GM21619 (cell line): Measurements from ENCODE around the gene BMERB1.
"Not testable (repeated sequence)": the region's sequence is repeated elsewhere in the genome, so short reads cannot be mapped to it uniquely, and the experiment has no call there.

Experiments used
- ATAC-seq: cut with Tn5 transposase; IDR thresholded peaks from one replicate; pipeline ENCODE4 v1.9.1; 2021; ENCODE audit not compliant: unreplicated experiment

BMERB1 gene

GRCh38 chr16:15459791-15460190 lies 25.4 kb downstream of the BMERB1 start:
- no peak for ATAC-seq

GRCh38 chr16:15460601-15461000 lies 26.2 kb downstream of the BMERB1 start:
- ATAC-seq = no peak

- ATAC-seq = no peak
Observed at GRCh38 chr16:15461376-15461775, 27.0 kb downstream of the BMERB1 start.

- ATAC-seq = no peak
Observed at GRCh38 chr16:15464401-15465186, 30.2 kb downstream of the BMERB1 start.

GRCh38 chr16:15466131-15466530 lies 31.7 kb downstream of the BMERB1 start:
- ATAC-seq = no peak

GRCh38 chr16:15466886-15467781 lies 32.7 kb downstream of the BMERB1 start:
- no peak for ATAC-seq

- not testable (repeated sequence) for ATAC-seq
Observed at GRCh38 chr16:15476971-15477370, 42.6 kb downstream of the BMERB1 start.

- no peak for ATAC-seq
Observed at GRCh38 chr16:15477802-15478201, 43.4 kb downstream of the BMERB1 start.

- no peak for ATAC-seq
Observed at GRCh38 chr16:15482068-15482747, 47.8 kb downstream of the BMERB1 start.

GRCh38 chr16:15482748-15483298 lies 48.4 kb downstream of the BMERB1 start:
- ATAC-seq = no peak

- no peak for ATAC-seq
Observed at GRCh38 chr16:15483857-15484256, 49.5 kb downstream of the BMERB1 start.

GRCh38 chr16:15484662-15485061 lies 50.3 kb downstream of the BMERB1 start:
- ATAC-seq = no peak

- no peak for ATAC-seq
Observed at GRCh38 chr16:15485175-15485574, 50.8 kb downstream of the BMERB1 start.

GRCh38 chr16:15486661-15487060 lies 52.3 kb downstream of the BMERB1 start:
- ATAC-seq = no peak

- ATAC-seq = no peak
Observed at GRCh38 chr16:15487336-15488284, 53.2 kb downstream of the BMERB1 start.

- ATAC-seq = no peak
Observed at GRCh38 chr16:15489016-15489415, 54.6 kb downstream of the BMERB1 start.

GRCh38 chr16:15490123-15490711 lies 55.8 kb downstream of the BMERB1 start:
- no peak for ATAC-seq

- no peak for ATAC-seq
Observed at GRCh38 chr16:15491411-15491810, 57.0 kb downstream of the BMERB1 start.

- ATAC-seq = no peak
Observed at GRCh38 chr16:15492091-15492740, 57.8 kb downstream of the BMERB1 start.
